IMR-90 (cell line): ENCODE data around the gene FUT8.

Source experiments
- BHLHE40 ChIP-seq: fragments of 150-350 bp; IDR thresholded peaks from 2 replicates; pipeline ENCODE4 v1.6.1; 2016; ENCODE audit warnings: mild to moderate bottlenecking, low read depth, low read length
- CEBPB ChIP-seq: IDR thresholded peaks from 2 replicates; pipeline ENCODE4 v1.6.1; 2012; ENCODE audit warnings: low read depth, low read length, improper control_type of control experiment
- CTCF ChIP-seq: conservative IDR thresholded peaks from 2 replicates; pipeline ENCODE4 v1.5.1; 2012; ENCODE audit warnings: mild to moderate bottlenecking, low read depth, low read length, improper control_type of control experiment
- ELK1 ChIP-seq: fragments of 150-350 bp; IDR thresholded peaks from 2 replicates; pipeline ENCODE4 v1.6.1; 2016; ENCODE audit warnings: low read depth, mild to moderate bottlenecking, low read length, moderate library complexity, borderline replicate concordance
- MAFK ChIP-seq: IDR thresholded peaks from 2 replicates; pipeline ENCODE4 v1.6.1; 2012; ENCODE audit warnings: low read depth, low read length, improper control_type of control experiment
- MAZ ChIP-seq: IDR thresholded peaks from 2 replicates; pipeline ENCODE4 v1.6.1; 2012; ENCODE audit warnings: low read depth, mild to moderate bottlenecking, low read length, improper control_type of control experiment, moderate library complexity, borderline replicate concordance
- NFE2L2 ChIP-seq: fragments of 150-350 bp; IDR thresholded peaks from 2 replicates; pipeline ENCODE4 v1.6.1; 2016; ENCODE audit warnings: low read depth, mild to moderate bottlenecking, low read length
- POLR2A ChIP-seq: IDR thresholded peaks from 2 replicates; pipeline ENCODE4 v1.6.1; 2012; ENCODE audit warnings: mild to moderate bottlenecking, low read depth, low read length
- RAD21 ChIP-seq: IDR thresholded peaks from 2 replicates; pipeline ENCODE4 v1.6.1; 2012; ENCODE audit warnings: low read length, improper control_type of control experiment
- RCOR1 ChIP-seq: IDR thresholded peaks from 2 replicates; pipeline ENCODE4 v1.6.1; 2012; ENCODE audit warnings: mild to moderate bottlenecking, low read length, improper control_type of control experiment; ENCODE audit not compliant: insufficient replicate concordance
- RFX5 ChIP-seq: IDR thresholded peaks from 2 replicates; pipeline ENCODE4 v1.8.0; 2012; ENCODE audit warnings: low read depth, mild to moderate bottlenecking, low read length, moderate library complexity
- USF2 ChIP-seq: fragments of 150-350 bp; IDR thresholded peaks from 2 replicates; pipeline ENCODE4 v1.6.1; 2017; ENCODE audit warnings: mild to moderate bottlenecking, antibody characterized with exemption, low read length, low read depth

- TF ChIP-seq CTCF (no peak), RAD21 (no peak), CEBPB (no peak), POLR2A (no peak), MAZ (no peak), RFX5 (no peak), ELK1 (no peak), USF2 (no peak), RCOR1 (no peak), NFE2L2 (no peak), BHLHE40 (no peak), MAFK (no peak)
Measured at GRCh38 chr14:65408113-65408512, 4.4 kb upstream of the FUT8 start.
